Coronary artery (tissue), 2 donors: Measurements from ENCODE around the gene TCEA2.

Experiments
- DNase-seq: peaks from one replicate; pipeline ENCODE4 v3.0.0-alpha.2; 2017; ENCODE audit warnings: low spot score
- H3K27ac ChIP-seq, 2 donors: fragments of 200-600 bp; sonication (generic); one replicate each; pipeline ENCODE4 v1.5.1; 2016 to 2019
- H3K4me3 ChIP-seq: fragments of 200-600 bp; sonication (generic); 2 replicates; pipeline ENCODE4 v1.5.1; 2016; ENCODE audit warnings: mild to moderate bottlenecking, moderate library complexity
- CTCF ChIP-seq: fragments of 200-600 bp; sonication (generic); IDR thresholded peaks from one replicate; pipeline ENCODE4 v1.5.1; 2019; ENCODE audit warnings: antibody characterized with exemption

Gene TCEA2

GRCh38 chr20:64072498-64073063 lies 9.6 kb downstream of the TCEA2 start:
- Histone ChIP-seq H3K4me3 (no peak overlapping the region), H3K27ac (no peak overlapping the region)
- no peak for DNase-seq
- TF ChIP-seq CTCF = no peak

DNA sequence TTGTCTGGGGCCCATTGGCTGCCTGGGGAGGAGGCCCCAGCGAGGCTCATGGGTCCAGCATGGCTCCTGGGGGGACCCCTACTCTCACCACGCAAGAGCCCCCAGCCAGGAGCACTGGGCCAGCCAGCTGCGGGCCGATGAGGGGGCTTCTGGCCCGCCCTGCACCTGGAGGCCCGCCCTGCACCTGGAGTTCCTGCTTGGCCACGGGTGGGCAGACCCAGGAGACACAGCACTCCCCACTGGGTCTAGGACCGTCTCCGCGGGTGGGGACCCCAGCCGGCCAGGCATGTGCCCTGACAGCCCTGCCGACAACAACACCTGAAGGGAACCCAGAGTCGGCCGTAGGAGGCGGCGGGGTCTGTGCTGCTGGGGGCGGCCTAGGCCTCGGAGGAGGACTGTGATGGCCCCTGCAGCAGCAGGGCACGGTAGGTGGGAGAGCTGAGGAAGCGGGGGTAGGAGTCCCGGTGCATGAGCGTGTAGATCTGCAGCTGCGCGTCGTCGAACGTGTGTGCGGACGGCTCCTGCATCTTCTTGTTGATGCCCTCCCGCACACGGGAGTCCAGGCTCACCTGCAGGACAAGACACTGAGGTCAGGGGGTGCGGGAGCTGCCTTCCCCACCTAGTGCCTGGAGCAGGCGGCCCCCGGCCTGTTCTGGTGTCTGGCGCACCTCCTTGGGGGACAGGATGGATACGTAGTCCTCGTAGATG lies 10.6 kb downstream of the TCEA2 start:
- no peak for TF ChIP-seq CTCF
- no peak overlapping the region for H3K4me3 ChIP-seq
- no peak overlapping the region for H3K27ac ChIP-seq
- DNase-seq = no peak

DNA sequence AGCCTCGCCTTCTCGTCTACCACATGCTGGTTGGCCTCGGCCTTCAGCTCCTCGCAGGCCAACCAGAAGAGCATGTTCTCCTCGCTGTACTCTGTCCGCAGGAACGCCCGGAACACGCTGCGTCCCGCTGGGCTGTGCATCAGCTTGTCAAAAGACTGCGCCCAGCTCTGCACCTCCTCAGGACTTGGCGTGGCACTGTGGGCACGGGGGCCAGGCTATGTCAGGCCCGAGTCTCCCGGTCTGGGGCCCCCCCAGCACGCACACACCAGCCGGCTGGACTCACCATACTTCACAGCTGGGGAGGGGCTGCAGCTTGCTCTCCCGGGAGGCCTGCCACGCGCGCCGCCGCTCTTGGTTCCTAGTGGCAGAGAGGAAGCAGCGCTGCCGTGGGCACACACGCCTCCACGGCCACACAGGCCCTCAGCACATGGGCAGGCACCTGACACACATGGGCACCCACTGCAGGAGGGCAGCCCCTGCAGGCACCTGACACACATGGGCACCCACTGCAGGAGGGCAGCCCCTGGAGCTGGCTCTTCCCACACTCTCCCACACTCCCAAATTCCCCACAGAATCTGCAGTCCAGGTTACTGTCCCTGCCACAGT lies 11.3 kb downstream of the TCEA2 start:
- no peak for TF ChIP-seq CTCF
- DNase-seq = no peak
- H3K27ac ChIP-seq = no peak overlapping the region
- no peak overlapping the region for H3K4me3 ChIP-seq

DNA sequence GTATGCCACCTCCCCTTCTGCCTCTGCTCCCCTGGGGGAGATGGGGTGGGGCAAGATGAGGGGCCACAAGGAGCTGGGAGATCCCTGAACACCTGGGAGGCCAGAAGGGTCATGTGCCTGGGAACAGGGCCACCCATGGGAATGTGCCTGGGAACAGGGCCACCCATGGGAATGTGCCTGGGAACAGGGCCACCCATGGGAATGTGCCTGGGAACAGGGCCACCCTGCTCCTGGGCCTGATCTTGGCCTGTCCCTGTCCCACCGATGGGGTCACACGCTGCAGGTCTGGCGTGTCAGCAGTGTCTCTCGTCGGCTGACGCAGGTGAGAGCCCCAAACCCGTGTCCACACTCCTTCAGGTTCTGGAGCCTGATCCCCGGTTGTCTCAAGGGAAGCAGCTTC lies 12.0 kb downstream of the TCEA2 start:
- peak overlapping the region in 1 of 2 donors; percentile 7 for H3K27ac ChIP-seq
- TF ChIP-seq CTCF = no peak
- no peak for DNase-seq
- H3K4me3 ChIP-seq = no peak overlapping the region

DNA sequence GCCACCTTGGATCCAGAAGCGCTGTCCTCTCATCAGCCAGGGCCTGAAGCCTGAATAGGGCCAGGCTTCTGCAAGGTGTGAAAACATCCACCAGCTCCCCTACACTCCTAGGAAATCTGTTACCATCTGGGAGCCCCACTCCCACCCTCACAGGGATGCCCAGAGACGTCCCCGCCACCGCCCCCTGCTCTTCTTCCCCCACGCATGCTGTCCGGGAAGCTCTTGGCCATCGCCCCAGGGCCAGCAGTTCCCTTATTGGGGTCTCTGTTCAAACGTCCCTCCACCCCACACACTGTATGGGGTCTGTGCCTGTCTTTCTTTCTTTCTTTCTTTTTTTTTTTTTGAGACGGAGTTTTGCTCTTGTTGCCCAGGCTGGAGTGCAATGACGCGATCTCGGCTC lies 12.6 kb downstream of the TCEA2 start:
- no peak for DNase-seq
- no peak overlapping the region for H3K4me3 ChIP-seq
- no peak for TF ChIP-seq CTCF
- H3K27ac ChIP-seq = no peak overlapping the region

- Histone ChIP-seq H3K4me3 (peak overlapping the region; percentile 80), H3K27ac (peak overlapping the region in 1 of 2 donors; percentile 92)
- DNase-seq = no peak
- TF ChIP-seq CTCF = no peak
These were observed 13.3 kb downstream of the TCEA2 start for GRCh38 chr20:64076061-64076997.
